K562 (cell line): ENCODE measurements around the gene MVK.

Experiments
- CTCF ChIP-seq, 3 experiments: IDR thresholded peaks in 2 of 3; conservative IDR thresholded peaks in 1 of 3; 2 replicates each; pipeline ENCODE4 v1.5.1; 2011 to 2012; ENCODE audit warnings: low read length in 3 of 3, mild to moderate bottlenecking in 3 of 3, control low read depth in 2 of 3, improper control_type of control experiment in 1 of 3, inconsistent platforms in 1 of 3, low read depth in 1 of 3, mixed read lengths in 1 of 3, moderate library complexity in 1 of 3; ENCODE audit not compliant: insufficient read depth in 2 of 3
- EHMT2 ChIP-seq: fragments of 450-650 bp; IDR thresholded peaks from 2 replicates; pipeline ENCODE4 v1.6.1; 2018; ENCODE audit warnings: antibody characterized with exemption
- EZH2 ChIP-seq: IDR thresholded peaks from 2 replicates; pipeline ENCODE4 v1.6.1; 2012; ENCODE audit warnings: low read depth, mild to moderate bottlenecking, inconsistent platforms, low read length, borderline replicate concordance
- HDAC2 ChIP-seq: fragments of 450-650 bp; IDR thresholded peaks from 2 replicates; pipeline ENCODE4 v1.6.1; 2016; ENCODE audit warnings: mild to moderate bottlenecking
- MNT ChIP-seq, 2 experiments: fragments of 450-650 bp; conservative IDR thresholded peaks; 2 replicates each; pipeline ENCODE4 v1.6.1; 2017; ENCODE audit warnings: mild to moderate bottlenecking in 2 of 2, moderate library complexity in 2 of 2
- TRIM28 ChIP-seq: fragments of 450-650 bp; IDR thresholded peaks from 2 replicates; pipeline ENCODE4 v1.6.1; 2017
- ZBTB17 ChIP-seq: fragments of 450-650 bp; formaldehyde crosslinking; IDR thresholded peaks from 2 replicates; pipeline ENCODE4 v1.4.0; 2020; ENCODE audit warnings: mild to moderate bottlenecking
- ZNF778 ChIP-seq: fragments of 450-650 bp; formaldehyde crosslinking; IDR thresholded peaks from 2 replicates; pipeline ENCODE4 v1.4.0; 2020; ENCODE audit warnings: mild to moderate bottlenecking, moderate library complexity

GRCh38 chr12:109632342-109632741 is 58.7 kb downstream of the MVK start:
- TF ChIP-seq TRIM28: no peak
- TF ChIP-seq MNT (conservative IDR thresholded peaks at IDR 0.05): no peak
- no peak for TF ChIP-seq EZH2
- TF ChIP-seq EHMT2: no peak
- no peak for TF ChIP-seq HDAC2
- TF ChIP-seq ZBTB17 (CRISPR knock-in tag): no peak
- TF ChIP-seq ZNF778 (CRISPR knock-in tag): no peak
- TF ChIP-seq CTCF (IDR thresholded peaks at IDR 0.05 in 2 of 3, conservative IDR thresholded peaks at IDR 0.05 in 1 of 3; ENCODE audit: insufficient read depth in 2 of 3, low read depth in 1 of 3, low read length in 3 of 3): no peak
